AG04450 (cell line): ENCODE measurements around the gene RASA2. TPM values are rescaled to one million over a fixed set of nuclear protein-coding genes. Genes with fewer than 3 reads are reported as not detected.

Experiments used
- CTCF ChIA-PET: fragments of 300-600, 350-600 bp; formaldehyde crosslinking; extraction: SDS; loops from one replicate; lab custom pipeline; 2022; ENCODE audit warnings: antibody characterized with exemption, inconsistent platforms; lab: Charles Lee
- POLR2A ChIA-PET: fragments of 350-600 bp; formaldehyde crosslinking; extraction: SDS; loops from one replicate; lab custom pipeline; 2021; ENCODE audit warnings: antibody characterized with exemption, inconsistent platforms; lab: Yijun Ruan, JAX
- DNase-seq: peaks from one replicate; pipeline ENCODE4 v3.0.0-alpha.2; 2011; ENCODE audit warnings: low read depth, low spot score
- H3K27ac ChIP-seq: one replicate; pipeline ENCODE4 v1.5.1; 2012; ENCODE audit warnings: low read depth, low read length, control low read depth
- H3K27me3 ChIP-seq: one replicate; pipeline ENCODE4 v1.6.0; 2012; ENCODE audit warnings: low read length; ENCODE audit not compliant: control insufficient read depth, insufficient read depth
- H3K4me3 ChIP-seq: 2 replicates; pipeline ENCODE4 v1.5.1; 2011; ENCODE audit warnings: mild to moderate bottlenecking, low read depth, low read length, control low read depth
- H3K9me3 ChIP-seq: 2 replicates; pipeline ENCODE4 v1.5.1; 2012; ENCODE audit warnings: low read length; ENCODE audit not compliant: control insufficient read depth, insufficient read depth
- CTCF ChIP-seq: IDR thresholded peaks from 2 replicates; pipeline ENCODE4 v1.5.1; 2011; ENCODE audit warnings: low read depth, low read length, control low read depth, inconsistent platforms
- polyA plus RNA-seq: library from polyadenylated mRNA; depleted of rRNA; stranded (reverse); fragments of >200 nt; gene quantifications from 2 replicates; pipeline ENCODE4 v1.2.3, GENCODE V29; 2011

The RASA2 gene
- polyA plus RNA-seq, 1 experiment, result 11.6 TPM

- TF ChIP-seq CTCF, result no peak
- Histone ChIP-seq H3K9me3 (peaks cover 3% of the 10 kb centered on the region; the same call in 1 of the 2 replicates), H3K27me3 (no peaks in the 10 kb centered on the region), H3K27ac (no peak overlapping the region), H3K4me3 (no peak overlapping the region)
- POLR2A ChIA-PET, result no interaction called here
- DNase-seq, result no peak
- CTCF ChIA-PET, result interaction anchor here (0.8 kb wide), 1 partner anchor 28 kb away, joined by 3 read pairs; no protein-coding TSS in a partner anchor
These were observed 119.1 kb downstream of the RASA2 start for GRCh38 chr3:141605883-141606282.

DNA sequence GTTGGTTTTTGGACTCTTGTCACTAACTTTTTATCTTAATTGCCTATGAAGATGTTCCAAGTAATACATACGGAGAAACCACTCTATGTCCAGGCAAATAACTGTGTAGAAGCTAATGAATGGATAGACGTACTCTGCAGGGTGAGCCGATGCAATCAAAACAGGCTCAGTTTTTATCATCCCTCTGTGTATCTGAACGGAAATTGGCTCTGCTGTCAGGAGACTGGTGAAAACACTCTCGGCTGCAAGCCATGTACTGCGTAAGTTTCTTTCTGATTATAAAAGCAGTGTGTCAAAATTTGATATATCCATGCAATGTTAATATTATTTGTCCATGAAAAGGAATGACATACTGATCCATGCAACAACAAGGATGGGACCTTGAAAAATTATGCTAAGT lies 121.6 kb downstream of the RASA2 start:
- no peak for TF ChIP-seq CTCF
- no peak for DNase-seq
- Histone ChIP-seq H3K9me3 (no peaks in the 10 kb centered on the region), H3K27me3 (no peaks in the 10 kb centered on the region), H3K4me3 (no peak overlapping the region), H3K27ac (no peak overlapping the region)
- POLR2A ChIA-PET, result no interaction called here
- CTCF ChIA-PET, result no interaction called here

DNA sequence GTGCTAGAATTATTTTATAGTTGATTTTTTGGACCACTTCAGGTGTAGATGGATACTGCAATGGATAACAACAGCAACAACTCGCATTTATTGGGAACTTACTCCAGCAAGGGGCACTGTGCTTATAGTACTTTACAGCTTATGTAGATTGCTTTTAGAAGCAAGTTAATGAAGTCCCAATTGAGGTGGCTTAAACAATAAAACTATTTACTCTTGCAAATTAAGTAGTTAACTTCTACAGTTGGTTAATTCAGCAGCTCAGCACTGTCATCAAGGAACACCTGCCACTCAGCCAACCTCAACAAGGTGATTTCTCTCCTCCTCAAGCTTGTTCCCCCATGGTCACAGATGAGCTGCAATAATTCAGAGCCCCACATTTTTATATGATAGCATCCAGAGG lies 124.1 kb downstream of the RASA2 start:
- DNase-seq, result no peak
- H3K27me3 ChIP-seq, result no peaks in the 10 kb centered on the region
- ChIA-PET POLR2A (no interaction called here), CTCF (interaction anchor here (1.2 to 2.5 kb wide), 3 partner anchors 34 to 264 kb away, joined by 3 to 6 read pairs (median 3); partner anchors contain the start of gene RNF7)
- no peak overlapping the region for H3K27ac ChIP-seq
- no peak for TF ChIP-seq CTCF
- H3K4me3 ChIP-seq, result no peak overlapping the region
- no peaks in the 10 kb centered on the region for H3K9me3 ChIP-seq

- ChIA-PET POLR2A (no interaction called here), CTCF (no interaction called here)
- Histone ChIP-seq H3K9me3 (peaks cover 7% of the 10 kb centered on the region; the same call in 1 of the 2 replicates), H3K27ac (no peak overlapping the region), H3K4me3 (no peak overlapping the region), H3K27me3 (no peaks in the 10 kb centered on the region)
- TF ChIP-seq CTCF, result no peak
- no peak for DNase-seq
These were observed 131.5 kb downstream of the RASA2 start for GRCh38 chr3:141618103-141618910.

DNA sequence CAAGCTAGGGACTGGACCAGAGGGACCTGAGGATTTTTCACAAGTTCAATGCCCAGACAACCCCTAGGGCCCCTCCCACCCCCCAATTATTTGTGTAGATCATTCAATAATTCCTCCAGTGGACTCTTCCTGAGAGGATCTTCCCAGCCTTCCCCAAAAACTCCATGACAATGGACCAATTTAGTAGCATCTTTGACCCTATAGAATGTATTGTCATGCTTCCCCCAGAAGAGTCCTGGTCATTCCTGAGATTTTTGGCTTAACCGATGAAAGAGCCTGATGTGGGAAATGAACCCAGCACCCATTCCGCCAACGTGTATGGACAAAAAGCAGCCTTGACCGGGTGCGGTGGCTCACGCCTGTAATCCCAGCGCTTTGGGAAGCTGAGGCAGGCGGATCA lies 132.1 kb downstream of the RASA2 start:
- no peak for DNase-seq
- Histone ChIP-seq H3K27me3 (no peaks in the 10 kb centered on the region), H3K4me3 (no peak overlapping the region), H3K27ac (no peak overlapping the region), H3K9me3 (peaks cover 7% of the 10 kb centered on the region; the same call in 1 of the 2 replicates)
- CTCF ChIA-PET, result no interaction called here
- POLR2A ChIA-PET, result no interaction called here
- no peak for TF ChIP-seq CTCF
